HG03558 (cell line): ENCODE data around the gene SLC26A6.
A peak's percentile ranks its signal among the peaks of the same experiment; 100 is the strongest.

Experiments used
- ATAC-seq: cut with Tn5 transposase; IDR thresholded peaks from one replicate; pipeline ENCODE4 v1.9.1; 2021; ENCODE audit warnings: moderate number of reproducible peaks; ENCODE audit not compliant: unreplicated experiment; ENCODE audit errors: extremely low read depth

SLC26A6 gene

DNA sequence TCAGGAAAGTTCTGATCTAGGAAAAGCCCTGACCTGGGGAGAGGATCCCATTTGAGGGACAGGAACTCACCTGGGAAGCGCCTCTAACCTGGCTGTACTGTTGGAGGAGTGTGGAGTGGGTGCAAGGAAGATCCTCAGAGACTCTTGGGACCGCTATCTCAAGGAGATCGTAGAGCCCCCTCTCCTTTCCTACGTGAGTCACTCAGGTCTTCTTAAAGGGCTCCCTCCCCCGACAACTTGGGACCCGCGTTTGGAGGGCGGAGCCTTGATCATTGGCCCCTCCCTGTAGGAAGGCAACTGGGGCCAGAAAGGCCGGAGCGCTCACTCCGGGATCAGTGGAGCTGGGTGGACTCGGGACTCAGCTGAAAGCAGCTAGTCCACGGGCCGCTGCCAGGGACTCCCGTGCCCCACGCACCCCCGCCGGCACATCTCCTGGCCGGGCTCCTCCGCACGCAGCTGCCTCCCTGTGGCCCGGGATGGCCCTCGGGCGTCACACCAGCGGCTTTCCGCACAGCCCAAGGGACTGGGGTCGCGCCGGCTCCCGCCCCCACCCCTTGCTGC, 520 bp downstream of the SLC26A6 start:
- ATAC-seq: peak; percentile 8

DNA sequence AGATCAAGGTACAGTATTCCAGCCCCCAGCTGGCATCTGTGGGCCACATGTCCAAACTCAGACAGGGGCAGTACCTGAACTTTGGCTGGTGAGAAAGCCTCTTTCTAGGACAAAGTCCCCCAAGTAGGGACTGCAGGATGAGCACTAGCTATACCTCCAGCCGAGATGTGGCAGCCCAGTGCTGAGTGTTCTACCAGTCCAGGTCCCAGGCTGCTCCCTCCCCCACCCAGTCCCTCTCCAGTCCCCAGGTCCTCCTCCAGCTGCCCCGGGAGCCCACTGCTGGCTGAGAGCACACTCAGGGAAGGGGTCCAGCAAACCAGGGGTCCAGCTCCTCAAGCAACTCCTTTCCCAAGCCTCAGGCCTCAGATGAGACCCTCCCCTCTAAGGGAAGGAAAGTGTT, 1.5 kb downstream of the SLC26A6 start:
- no peak for ATAC-seq

DNA sequence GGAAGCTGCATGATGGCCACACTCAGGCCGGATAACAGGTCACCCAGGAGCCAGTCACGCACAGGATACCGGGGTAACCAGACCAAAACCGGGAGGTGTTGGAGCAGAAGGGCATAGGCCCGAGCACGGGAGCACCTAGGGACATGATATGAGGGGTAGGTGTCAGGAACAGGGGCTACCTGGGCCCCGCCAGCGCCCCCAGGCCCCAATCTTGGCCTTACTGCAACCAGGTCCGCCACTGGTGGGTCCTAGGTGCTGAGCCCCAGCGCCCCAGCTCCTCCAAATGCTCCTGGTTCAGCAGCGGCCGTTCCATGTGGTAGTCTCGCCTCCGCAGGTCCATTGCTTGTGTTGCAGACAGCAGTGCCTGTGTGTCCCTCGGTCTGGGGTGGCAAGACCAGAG, 2.0 kb downstream of the SLC26A6 start:
- no peak for ATAC-seq

DNA sequence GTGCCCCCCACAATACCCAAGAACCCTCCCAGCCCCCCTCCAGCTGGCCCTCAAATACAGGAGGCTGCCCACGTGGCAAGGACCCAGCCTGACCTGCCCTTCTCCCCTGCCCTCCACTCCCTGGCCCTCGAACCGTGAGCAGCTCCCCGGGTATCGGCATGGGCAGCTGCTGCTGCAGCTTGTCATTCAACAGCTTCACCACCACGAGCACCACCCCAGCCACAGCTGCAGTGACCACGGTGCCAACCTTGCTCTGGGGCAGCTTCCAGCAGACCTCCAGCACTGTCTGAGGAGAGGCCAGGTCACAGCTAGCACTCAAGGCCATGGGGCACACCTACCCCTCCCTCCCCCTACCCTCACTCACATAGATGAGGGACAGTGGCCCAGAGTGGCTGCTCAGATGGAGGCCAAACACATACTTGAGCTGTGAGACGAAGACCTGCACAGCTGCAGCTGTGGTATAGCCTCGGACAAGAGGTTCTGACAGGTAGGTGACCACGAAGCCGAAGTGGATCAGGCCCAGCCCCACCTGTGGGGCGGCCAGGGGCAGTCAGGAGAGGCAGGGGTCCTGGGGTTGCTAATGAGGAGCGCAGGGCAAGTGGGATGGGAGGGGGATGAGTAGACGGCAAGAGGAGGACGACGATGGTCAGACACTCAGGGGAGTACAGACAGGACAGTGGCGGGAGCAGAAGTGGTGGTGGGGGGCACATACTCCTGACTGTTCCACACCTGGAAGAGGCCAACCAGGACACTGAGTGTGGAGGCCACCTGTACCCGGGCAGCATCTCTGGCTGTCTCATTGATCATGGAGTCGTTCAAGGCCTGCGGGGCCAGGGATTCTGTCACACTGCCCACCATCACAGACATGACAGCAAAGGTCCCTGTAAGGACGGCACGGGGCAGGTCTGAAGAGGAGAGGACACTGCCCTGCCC, 3.5 kb downstream of the SLC26A6 start:
- no peak for ATAC-seq

DNA sequence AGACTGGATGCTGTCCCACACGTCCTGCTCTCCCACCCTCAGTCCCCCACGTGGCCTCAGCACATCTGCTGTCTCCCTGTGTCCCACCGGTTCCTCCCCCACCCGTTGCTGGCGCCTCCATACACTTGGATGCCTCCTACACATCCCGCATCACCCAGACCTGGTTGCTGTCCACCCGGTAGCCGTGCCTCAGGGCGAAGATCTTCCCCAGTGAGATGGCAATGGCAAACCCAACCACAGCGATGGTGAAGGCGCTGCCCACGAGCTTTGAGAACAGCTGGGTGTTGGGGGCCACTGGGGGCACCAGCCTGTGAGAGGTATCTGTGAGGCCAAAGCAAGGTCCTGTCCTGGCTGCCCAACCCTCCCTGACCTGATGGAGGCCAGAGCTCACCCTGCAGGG, 4.4 kb downstream of the SLC26A6 start:
- ATAC-seq: no peak

DNA sequence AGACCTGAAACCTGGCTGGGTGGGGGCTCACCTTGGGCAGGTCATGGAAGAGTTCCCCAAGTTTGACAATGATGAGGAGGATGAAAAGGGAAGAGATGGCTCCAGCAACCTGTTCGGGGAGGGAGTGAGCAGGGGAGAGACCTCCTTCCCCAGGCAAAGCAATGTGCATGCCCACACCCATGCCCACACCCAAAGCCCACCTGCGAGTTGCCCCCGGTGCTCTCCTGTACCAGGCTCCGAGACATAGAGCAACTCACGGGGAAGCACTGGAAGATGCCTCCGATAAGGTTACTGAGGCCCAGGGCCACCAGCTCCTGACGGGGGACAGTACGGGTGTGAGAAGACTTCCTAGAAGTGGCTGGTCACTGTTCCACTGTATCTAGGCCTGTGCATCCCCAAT, 4.9 kb downstream of the SLC26A6 start:
- no peak for ATAC-seq

DNA sequence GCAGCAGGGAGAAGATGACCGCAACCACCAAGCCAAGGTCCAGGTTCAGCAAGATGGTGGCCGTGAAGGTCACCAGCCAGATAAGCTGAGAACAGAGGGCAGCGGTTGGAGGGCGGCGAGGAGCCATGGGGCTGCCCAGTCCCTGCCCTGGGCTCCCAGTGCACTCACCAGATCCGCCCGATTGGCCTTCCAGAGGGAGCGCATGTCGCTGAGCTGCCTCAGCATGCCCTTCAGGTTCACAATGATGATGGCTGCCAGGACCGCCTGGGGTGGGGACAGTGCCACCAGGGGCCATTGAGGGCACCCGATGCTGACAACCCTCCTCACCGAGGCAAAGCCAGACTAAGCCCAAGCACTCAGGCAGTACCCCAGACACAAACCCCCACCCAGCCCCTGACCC, 5.4 kb downstream of the SLC26A6 start:
- ATAC-seq: no peak

DNA sequence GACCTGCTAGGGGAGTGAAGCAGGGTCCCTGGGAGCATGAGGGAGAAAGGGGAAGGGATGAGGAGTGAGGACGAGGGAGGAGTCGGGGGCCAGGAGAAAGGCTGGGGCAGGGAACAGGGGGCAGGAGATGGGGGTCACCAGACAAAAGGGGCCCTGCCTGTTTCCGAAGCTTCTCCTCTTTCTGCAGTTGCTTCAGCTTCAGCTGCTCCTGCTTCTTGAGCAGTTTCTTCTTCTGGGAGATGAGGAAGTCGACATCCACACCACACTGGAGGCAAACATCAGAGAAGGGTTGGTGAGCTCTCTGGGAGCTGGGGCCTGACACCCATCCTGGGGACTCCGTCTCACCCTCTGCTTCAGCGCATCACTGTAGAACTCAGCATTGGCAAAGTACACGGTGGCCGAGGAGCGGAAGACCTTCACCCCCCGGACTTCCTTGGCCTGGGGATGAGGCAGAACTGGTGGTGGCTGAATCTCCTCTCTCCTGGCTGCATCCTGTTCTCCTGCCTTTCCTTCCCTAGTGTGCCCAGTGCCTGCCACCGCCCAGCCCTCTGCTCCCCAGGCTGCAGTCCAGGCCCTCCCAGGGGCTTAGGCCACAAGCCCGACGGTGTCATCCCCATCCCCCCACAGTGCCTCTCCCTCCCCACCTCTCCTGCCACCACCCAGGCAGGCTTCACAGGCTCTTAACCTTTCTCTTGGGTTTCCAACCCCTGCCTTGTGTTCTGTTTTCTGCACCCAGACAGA, 6.8 kb downstream of the SLC26A6 start:
- no peak for ATAC-seq

DNA sequence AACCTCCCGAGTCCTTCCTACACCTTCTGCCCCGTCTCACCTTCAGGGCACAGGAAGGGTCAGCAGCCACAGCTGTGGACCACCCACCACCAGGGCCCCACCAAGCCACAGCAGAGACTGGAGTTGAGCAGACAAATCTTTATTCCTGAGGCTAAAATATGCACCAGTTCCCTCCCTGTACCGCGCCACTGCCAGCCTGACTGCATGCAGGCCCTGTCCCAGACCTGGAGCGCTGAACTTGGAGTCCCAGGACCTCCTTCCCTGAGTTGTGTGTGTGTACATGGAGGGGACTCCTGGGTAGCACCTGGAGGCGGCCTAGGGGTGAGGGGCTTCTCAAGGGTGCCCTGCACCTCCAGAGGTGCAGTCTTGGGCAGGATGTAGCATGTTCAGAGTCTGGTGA, 9.7 kb downstream of the SLC26A6 start:
- no peak for ATAC-seq

DNA sequence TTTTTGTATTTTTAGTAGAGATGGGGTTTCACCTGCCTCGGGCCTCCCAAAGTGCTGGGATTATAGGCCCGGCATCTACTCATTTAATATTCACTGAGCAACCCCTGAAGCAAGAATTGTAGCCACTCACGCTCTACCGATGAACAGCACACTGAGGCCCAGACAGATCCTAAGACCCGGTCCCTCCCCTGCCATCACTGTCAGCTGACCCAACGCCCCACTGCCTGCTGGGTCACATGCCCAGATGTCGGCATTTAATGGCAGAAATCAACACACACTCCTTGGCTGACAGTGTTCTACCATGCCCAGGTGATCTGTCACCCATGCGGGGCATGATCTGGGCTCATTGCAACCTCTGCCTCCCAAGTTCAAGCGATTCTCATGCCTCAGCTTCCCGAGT, 10.5 kb downstream of the SLC26A6 start:
- no peak for ATAC-seq

DNA sequence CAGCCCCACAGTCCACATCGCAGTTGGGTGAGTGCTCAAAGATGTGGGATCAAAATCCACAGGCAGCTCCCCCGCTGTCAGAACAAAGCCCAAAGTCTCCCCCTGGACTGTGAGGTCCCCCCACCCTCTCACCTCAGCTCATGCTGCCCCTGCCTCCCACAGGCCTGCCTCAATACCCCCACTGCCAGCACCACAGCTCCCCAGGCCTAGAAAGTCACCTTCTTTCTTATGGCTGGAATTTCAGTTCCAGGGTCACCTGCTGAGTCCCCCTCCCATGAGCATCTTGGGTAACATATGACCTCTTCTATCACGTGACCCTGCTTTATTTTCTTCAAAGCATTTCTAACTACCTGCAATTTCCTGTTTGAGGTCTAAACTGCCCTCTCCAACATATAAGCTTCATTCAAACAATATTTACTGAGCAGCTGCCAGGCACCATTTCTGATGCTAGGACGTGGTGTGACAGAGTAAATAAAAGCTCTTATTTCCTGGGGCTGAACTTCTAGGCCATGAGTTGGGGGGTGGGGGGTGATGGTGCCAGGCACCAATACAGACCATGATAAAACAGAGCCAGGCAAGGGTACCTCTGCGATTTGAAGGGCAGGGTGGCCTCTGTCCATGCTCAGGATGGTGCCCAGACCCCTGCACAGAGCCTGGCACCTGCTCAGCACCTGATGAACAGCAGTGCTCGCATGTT, 11.3 kb downstream of the SLC26A6 start:
- no peak for ATAC-seq

DNA sequence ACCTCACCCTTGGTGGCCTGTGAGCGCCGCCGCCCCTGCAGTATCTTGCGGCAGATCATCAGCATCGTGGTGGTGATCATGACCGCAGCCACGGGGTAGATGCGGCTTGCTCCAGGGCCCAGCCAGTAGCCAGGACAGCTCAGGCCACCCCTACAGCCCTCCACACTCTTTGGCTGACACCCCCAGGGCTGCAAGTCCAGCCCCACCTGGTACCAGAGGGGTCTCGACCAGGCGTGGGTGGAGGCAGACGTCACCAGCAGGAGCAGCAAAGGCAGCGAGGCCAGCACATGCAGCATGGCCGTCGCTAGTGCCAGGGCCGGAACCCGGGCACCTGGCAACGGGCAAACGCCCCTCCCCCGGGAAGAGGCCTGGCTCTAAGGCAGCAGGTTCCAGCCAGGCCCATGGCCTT, 13.8 kb downstream of the SLC26A6 start, which contains the start of gene TMEM89:
TSS of gene TMEM89 (minus strand) at position 309 of the 409 bp plus-strand sequence. CDS start at position 296, 13 bp downstream.
- no peak for ATAC-seq

DNA sequence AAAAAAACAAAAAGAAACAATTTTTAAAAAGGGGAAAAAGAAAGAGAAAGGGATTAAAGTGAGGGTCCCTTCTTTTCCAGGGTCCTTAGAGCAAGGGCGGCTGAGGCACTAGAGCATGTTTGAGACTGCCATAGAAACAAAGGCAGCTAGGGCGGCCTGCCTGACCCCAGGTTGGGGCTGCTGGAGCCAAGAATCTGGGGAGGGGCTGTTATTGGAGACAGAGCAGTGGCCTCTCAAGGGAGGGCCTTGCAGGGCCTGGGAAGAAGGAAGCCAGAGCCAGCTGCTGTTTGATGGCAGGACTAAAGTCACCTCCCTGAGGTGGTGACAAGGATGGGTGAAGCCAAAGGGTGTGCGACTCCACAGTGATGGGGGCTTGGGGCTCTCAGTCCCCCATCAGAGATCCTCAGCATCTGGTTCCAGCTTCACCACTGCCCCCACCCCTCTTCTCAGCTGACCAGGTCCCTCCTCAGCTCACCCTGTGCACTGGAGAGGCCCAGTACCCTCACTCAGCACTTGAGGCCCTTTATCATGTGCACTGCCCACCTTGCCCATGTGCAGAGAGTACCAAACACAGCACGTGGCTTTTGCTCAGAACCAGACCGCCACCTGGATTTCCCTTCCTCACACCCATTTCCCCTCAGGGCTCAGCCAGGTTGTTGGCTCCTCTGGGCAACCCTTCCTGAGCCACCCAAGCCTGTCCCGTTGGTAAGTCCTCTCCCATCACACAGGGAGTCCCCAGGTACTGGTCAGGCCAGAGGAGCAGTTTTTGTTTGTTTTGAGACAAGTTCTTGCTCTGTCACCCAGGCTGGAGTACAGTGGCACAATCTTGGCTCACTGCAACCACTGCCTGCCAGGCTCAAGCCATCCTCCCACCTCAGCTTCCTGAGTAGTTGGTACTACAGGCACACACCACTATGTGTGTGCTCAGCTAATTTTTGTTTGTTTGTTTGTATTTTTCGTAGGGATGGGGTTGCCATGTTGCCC, 15.4 kb downstream of the SLC26A6 start:
- no peak for ATAC-seq

DNA sequence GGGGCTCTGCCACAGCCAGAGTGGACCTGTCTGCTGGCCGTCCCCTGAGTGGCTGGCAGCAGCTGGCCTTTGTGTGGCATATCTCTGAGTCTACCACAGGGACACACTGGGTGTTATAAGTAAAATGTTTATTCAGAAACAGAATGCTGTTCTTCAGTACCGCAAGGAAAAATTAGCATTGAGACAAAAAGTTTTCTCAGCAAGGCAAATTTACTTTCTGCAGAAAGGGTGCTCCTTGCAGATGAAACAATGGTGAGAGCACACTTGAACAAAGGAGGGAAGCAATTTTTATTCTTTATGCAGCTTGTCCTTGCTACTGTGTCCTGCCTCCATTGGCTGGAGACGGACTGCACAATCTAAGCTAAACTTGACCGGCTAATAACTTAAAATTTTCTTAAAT, 17.7 kb downstream of the SLC26A6 start:
- ATAC-seq: no peak

DNA sequence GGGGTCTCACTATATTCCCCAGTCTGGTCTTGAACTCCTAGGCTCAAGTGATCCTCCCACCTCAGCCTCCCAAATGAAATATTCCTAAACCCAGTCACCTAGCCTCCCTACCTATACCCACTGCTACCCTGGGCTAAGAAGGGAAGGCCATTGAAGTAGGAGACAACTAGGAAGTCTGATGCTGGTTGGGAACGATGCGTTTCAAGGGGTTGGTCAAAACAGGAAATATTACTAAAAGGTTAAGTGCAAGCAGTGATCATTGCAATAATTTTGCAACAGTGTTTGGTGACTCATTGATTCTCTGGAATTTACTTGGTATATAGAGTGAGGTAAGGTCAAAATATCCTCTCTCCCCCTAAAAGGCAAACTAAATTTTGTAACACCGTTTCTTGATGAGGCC, 21.2 kb downstream of the SLC26A6 start:
- ATAC-seq: no peak

DNA sequence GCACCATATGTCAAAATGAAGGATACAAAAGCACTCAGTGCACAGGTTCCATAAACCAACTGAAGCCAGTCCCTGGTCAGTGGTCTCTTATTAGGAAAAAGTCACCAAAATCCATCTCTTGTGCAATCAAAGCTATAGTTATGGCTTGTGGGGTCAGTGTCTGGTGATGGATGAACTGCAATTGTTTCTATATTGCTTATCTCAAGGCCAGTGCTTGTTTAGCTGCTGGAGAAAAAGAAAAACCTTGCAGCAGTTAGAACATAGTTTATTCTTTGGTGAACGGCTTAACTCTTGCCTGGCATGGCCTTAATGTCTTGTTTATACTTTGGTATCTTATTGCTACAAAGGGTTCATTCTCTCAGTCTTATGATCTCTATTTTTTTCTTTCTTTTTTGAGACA, 23.0 kb downstream of the SLC26A6 start:
- ATAC-seq: no peak

DNA sequence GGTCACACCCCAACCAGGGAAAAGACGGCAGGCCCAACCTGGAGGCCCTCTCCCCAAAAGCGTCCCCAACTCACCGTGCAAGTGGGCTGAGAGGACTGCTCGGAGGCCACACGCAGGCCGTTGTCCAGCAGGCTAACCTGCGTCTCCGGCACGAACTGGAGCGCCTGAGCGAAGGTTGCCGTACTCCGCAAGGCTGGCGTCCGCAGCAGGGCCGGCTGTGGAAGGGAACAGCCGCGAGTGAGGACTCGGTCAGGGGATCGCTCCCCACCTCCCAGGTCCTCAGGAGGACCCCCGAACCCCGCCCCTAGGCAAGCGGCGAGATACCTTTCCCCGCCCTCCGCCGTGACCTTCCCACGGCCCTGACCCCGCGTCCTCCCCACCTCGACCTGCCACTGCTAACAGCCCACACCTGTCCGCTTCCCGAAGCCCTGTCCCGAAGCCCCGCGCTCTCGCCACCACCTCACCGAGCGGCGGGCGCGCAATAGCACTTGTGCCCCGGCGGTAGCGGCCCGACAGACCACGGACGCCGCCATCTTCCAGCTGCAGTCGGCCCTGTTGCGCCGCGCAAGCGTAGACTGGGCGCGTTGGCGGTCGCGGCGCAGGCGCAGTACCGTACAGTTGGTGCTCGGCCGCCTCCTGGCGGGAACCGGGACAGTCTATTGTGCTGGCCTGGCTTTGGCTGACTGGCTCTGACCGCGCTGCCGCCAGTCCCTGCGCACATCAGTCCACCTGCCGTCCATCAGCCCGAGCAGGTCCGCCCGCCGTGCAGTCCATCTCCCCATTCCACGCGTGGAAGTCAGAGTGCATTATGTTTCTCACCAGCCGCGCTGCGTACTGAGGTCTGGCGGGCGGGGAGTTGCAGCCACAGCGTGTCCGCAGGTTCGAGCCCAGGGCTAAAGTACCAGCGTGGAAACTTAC, 25.9 kb downstream of the SLC26A6 start, which contains the start of gene UQCRC1:
TSS of gene UQCRC1 (minus strand) at position 559 of the 918 bp plus-strand sequence. CDS start at position 533, 26 bp downstream.
- ATAC-seq: peak; percentile 95

DNA sequence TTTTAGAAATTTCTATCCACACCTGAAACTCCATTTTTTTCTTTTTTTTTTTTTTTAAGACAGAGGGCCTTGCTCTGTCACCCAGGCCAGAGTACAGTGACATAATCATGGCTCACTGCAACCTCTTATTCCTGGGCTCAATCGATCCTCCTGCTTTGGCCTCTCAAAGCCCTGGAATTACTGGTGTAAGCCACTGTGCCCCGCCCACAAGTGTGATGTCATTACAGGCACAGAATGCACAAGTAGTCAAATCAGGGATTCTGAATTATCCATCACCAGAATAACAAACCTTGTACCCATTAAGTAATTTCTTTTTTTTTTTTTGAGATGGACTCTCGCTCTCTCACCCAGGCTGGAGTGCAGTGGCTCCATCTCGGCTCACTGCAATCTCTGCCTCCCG, 27.7 kb downstream of the SLC26A6 start:
- no peak for ATAC-seq
